GM23338 (cell line): ENCODE data around the gene ATP9B. TPM values are rescaled to one million over a fixed set of nuclear protein-coding genes. Genes with fewer than 3 reads are reported as not detected.

Experiments
- EZH2 ChIP-seq: fragments of 200-600 bp; sonication (generic); IDR thresholded peaks from one replicate; pipeline ENCODE4 v1.8.0; 2017; ENCODE audit warnings: antibody characterized with exemption, mild to moderate bottlenecking, low read depth; ENCODE audit not compliant: unreplicated experiment
- JUNB ChIP-seq: IDR thresholded peaks from one replicate; pipeline ENCODE4 v1.6.1; 2016; ENCODE audit warnings: antibody characterized with exemption; ENCODE audit not compliant: unreplicated experiment
- NANOG ChIP-seq: IDR thresholded peaks from 2 replicates; pipeline ENCODE4 v1.6.1; 2016; ENCODE audit warnings: antibody characterized with exemption, borderline replicate concordance
- POLR2AphosphoS5 ChIP-seq: IDR thresholded peaks from 2 replicates; pipeline ENCODE4 v1.6.1; 2016; ENCODE audit warnings: antibody characterized with exemption, low read depth
- STAT1 ChIP-seq: IDR thresholded peaks from one replicate; pipeline ENCODE4 v1.6.1; 2016; ENCODE audit warnings: antibody characterized with exemption; ENCODE audit not compliant: unreplicated experiment
- ZNF114 ChIP-seq: fragments of 250-450 bp; sonication (Bioruptor Pico); IDR thresholded peaks from 2 replicates; pipeline ENCODE4 v1.5.0; 2020; ENCODE audit warnings: mild to moderate bottlenecking, moderate library complexity
- ZNF331 ChIP-seq: fragments of 250-450 bp; sonication (Bioruptor Pico); IDR thresholded peaks from 2 replicates; pipeline ENCODE4 v1.5.0; 2020; ENCODE audit warnings: low read depth, mild to moderate bottlenecking, moderate library complexity
- polyA plus RNA-seq: library from polyadenylated mRNA; unstranded; fragments of >200 nt; fragmentation: Nextera tagmentation; extraction: Ambion mirVana; gene quantifications from 2 replicates; pipeline ENCODE4 v1.2.1, GENCODE V29; 2016
- total RNA-seq: library from RNA; depleted of rRNA; stranded (reverse); fragments of >200 nt; shearing (Covaris generic); gene quantifications from 2 replicates; pipeline ENCODE4 v1.2.3, GENCODE V29; 2014
- TF ChIP-seq, protein P1 (sequence below): fragments of 250-450 bp; sonication (Bioruptor Pico); IDR thresholded peaks from 2 replicates; pipeline ENCODE4 v1.5.0; 2020; ENCODE audit warnings: mild to moderate bottlenecking, moderate library complexity
- TF ChIP-seq, protein P2 (sequence below): IDR thresholded peaks from 2 replicates; pipeline ENCODE4 v1.6.1; 2016; ENCODE audit warnings: antibody characterized with exemption
- TF ChIP-seq, protein P3 (sequence below), 2 experiments: fragments of 200-600 bp in 1 of 2; sonication (generic) in 1 of 2; conservative IDR thresholded peaks; 2 replicates each; pipeline versions ENCODE4 v1.5.1 to v1.6.1; 2016 to 2017; ENCODE audit warnings: antibody characterized with exemption in 2 of 2, low read depth in 2 of 2, mild to moderate bottlenecking in 2 of 2, moderate library complexity in 1 of 2

The ATP9B gene
- total and polyA plus RNA-seq, 2 experiments from 2014 or later = 14.2 to 25.6 TPM

DNA sequence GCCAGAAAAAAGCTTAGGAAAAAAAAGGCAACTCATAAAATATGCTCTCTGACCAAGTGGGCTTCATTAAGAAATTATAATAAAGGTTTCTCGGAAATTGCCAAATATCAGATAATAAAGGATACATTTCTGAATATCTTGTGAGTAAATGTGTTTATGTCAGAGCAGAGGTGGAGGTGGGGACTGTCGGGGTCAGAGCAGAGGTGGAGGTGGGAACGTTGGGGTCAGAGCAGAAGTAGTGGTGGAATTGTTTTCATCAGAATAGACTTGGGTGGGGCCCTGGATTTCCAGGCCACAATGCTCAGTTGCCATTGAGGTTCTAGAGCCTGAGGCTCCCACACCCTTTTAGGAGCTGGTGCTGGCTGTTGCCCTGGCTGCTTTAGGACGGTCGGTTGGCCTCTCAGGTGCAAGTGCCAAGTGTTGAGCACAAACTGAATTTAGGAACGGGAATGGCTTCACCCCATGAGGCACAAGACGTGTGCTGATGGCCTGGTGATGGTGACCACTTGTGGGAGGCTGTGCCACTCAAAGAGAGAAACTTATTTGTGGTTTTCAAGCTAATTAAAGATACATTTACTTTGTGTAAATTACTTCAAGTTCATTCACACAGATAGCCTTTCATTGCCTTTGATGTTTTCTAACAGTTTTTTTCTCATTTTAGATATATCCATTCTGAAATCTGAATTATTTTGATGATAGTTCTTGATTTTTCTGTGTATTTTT is 131.5 kb downstream of the ATP9B start (continued):
- TF ChIP-seq, protein P1, sequence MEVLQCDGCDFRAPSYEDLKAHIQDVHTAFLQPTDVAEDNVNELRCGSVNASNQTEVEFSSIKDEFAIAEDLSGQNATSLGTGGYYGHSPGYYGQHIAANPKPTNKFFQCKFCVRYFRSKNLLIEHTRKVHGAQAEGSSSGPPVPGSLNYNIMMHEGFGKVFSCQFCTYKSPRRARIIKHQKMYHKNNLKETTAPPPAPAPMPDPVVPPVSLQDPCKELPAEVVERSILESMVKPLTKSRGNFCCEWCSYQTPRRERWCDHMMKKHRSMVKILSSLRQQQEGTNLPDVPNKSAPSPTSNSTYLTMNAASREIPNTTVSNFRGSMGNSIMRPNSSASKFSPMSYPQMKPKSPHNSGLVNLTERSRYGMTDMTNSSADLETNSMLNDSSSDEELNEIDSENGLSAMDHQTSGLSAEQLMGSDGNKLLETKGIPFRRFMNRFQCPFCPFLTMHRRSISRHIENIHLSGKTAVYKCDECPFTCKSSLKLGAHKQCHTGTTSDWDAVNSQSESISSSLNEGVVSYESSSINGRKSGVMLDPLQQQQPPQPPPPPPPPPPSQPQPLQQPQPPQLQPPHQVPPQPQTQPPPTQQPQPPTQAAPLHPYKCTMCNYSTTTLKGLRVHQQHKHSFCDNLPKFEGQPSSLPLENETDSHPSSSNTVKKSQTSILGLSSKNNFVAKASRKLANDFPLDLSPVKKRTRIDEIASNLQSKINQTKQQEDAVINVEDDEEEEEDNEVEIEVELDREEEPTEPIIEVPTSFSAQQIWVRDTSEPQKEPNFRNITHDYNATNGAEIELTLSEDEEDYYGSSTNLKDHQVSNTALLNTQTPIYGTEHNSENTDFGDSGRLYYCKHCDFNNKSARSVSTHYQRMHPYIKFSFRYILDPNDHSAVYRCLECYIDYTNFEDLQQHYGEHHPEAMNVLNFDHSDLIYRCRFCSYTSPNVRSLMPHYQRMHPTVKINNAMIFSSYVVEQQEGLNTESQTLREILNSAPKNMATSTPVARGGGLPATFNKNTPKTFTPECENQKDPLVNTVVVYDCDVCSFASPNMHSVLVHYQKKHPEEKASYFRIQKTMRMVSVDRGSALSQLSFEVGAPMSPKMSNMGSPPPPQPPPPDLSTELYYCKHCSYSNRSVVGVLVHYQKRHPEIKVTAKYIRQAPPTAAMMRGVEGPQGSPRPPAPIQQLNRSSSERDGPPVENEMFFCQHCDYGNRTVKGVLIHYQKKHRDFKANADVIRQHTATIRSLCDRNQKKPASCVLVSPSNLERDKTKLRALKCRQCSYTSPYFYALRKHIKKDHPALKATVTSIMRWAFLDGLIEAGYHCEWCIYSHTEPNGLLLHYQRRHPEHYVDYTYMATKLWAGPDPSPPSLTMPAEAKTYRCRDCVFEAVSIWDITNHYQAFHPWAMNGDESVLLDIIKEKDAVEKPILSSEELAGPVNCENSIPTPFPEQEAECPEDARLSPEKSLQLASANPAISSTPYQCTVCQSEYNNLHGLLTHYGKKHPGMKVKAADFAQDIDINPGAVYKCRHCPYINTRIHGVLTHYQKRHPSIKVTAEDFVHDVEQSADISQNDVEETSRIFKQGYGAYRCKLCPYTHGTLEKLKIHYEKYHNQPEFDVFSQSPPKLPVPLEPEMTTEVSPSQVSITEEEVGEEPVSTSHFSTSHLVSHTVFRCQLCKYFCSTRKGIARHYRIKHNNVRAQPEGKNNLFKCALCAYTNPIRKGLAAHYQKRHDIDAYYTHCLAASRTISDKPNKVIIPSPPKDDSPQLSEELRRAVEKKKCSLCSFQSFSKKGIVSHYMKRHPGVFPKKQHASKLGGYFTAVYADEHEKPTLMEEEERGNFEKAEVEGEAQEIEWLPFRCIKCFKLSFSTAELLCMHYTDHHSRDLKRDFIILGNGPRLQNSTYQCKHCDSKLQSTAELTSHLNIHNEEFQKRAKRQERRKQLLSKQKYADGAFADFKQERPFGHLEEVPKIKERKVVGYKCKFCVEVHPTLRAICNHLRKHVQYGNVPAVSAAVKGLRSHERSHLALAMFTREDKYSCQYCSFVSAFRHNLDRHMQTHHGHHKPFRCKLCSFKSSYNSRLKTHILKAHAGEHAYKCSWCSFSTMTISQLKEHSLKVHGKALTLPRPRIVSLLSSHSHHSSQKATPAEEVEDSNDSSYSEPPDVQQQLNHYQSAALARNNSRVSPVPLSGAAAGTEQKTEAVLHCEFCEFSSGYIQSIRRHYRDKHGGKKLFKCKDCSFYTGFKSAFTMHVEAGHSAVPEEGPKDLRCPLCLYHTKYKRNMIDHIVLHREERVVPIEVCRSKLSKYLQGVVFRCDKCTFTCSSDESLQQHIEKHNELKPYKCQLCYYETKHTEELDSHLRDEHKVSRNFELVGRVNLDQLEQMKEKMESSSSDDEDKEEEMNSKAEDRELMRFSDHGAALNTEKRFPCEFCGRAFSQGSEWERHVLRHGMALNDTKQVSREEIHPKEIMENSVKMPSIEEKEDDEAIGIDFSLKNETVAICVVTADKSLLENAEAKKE (CRISPR knock-in tag) = no peak
- TF ChIP-seq EZH2 (no peak), JUNB (no peak), NANOG (no peak), STAT1 (no peak), ZNF331 (no peak), ZNF114 (no peak), POLR2AphosphoS5 (no peak)
- TF ChIP-seq, protein P2, sequence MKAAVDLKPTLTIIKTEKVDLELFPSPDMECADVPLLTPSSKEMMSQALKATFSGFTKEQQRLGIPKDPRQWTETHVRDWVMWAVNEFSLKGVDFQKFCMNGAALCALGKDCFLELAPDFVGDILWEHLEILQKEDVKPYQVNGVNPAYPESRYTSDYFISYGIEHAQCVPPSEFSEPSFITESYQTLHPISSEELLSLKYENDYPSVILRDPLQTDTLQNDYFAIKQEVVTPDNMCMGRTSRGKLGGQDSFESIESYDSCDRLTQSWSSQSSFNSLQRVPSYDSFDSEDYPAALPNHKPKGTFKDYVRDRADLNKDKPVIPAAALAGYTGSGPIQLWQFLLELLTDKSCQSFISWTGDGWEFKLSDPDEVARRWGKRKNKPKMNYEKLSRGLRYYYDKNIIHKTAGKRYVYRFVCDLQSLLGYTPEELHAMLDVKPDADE = no peak
- TF ChIP-seq, protein P3, sequence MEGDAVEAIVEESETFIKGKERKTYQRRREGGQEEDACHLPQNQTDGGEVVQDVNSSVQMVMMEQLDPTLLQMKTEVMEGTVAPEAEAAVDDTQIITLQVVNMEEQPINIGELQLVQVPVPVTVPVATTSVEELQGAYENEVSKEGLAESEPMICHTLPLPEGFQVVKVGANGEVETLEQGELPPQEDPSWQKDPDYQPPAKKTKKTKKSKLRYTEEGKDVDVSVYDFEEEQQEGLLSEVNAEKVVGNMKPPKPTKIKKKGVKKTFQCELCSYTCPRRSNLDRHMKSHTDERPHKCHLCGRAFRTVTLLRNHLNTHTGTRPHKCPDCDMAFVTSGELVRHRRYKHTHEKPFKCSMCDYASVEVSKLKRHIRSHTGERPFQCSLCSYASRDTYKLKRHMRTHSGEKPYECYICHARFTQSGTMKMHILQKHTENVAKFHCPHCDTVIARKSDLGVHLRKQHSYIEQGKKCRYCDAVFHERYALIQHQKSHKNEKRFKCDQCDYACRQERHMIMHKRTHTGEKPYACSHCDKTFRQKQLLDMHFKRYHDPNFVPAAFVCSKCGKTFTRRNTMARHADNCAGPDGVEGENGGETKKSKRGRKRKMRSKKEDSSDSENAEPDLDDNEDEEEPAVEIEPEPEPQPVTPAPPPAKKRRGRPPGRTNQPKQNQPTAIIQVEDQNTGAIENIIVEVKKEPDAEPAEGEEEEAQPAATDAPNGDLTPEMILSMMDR (conservative IDR thresholded peaks at IDR 0.05; ENCODE audit: low read depth in 2 of 2) = no peak
